AG09309 (cell line): ENCODE data around the gene LRP1-AS.

Experiments
- DNase-seq: peaks from one replicate; pipeline ENCODE4 v3.0.0-alpha.2; 2010; ENCODE audit warnings: low read depth
- H3K4me3 ChIP-seq: 2 replicates; pipeline ENCODE4 v1.5.1; 2011; ENCODE audit warnings: mild to moderate bottlenecking, low read depth, low read length, moderate library complexity; ENCODE audit not compliant: control insufficient read depth
- CTCF ChIP-seq: IDR thresholded peaks from 2 replicates; pipeline ENCODE4 v1.5.1; 2011; ENCODE audit warnings: mild to moderate bottlenecking, low read depth, low read length, inconsistent platforms; ENCODE audit not compliant: insufficient read depth, control insufficient read depth; ENCODE audit errors: missing control alignments

LRP1-AS gene

GRCh38 chr12:57169046-57169795 lies 21.8 kb upstream of the LRP1-AS start:
- TF ChIP-seq CTCF = no peak
- H3K4me3 ChIP-seq = no peak overlapping the region
- no peak for DNase-seq

GRCh38 chr12:57168058-57168457 lies 20.6 kb upstream of the LRP1-AS start:
- DNase-seq = no peak
- no peak for TF ChIP-seq CTCF

GRCh38 chr12:57166971-57167371 lies 19.6 kb upstream of the LRP1-AS start:
- no peak for TF ChIP-seq CTCF
- no peak overlapping the region for H3K4me3 ChIP-seq
- no peak for DNase-seq

More at GRCh38 chr12:57168058-57168457, 20.6 kb upstream of the LRP1-AS start:
- H3K4me3 ChIP-seq = no peak overlapping the region

DNA sequence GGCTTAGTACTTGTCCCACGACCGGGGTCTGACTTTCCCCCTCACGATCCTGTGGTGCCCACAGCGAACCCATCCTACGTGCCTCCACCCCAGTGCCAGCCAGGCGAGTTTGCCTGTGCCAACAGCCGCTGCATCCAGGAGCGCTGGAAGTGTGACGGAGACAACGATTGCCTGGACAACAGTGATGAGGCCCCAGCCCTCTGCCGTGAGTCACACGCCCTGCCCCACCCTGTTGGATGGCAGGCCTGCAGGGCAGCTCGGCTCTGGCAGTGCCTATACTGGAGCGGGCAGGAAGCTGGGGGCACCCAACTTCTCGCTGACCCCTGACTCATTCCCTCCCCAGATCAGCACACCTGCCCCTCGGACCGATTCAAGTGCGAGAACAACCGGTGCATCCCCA lies 18.3 kb upstream of the LRP1-AS start:
- DNase-seq = no peak
- H3K4me3 ChIP-seq = no peak overlapping the region
- no peak for TF ChIP-seq CTCF

- no peak for DNase-seq
- H3K4me3 ChIP-seq = no peak overlapping the region
- no peak for TF ChIP-seq CTCF
Observed at GRCh38 chr12:57164966-57165625, 17.7 kb upstream of the LRP1-AS start.

- TF ChIP-seq CTCF = no peak
- no peak for DNase-seq
- H3K4me3 ChIP-seq = no peak overlapping the region
Observed at GRCh38 chr12:57164454-57164853, 17.0 kb upstream of the LRP1-AS start.
